ENCODE results near the gene SLC25A3.
"Not testable (repeated sequence)": the region's sequence is repeated elsewhere in the genome, so short reads cannot be mapped to it uniquely, and the experiment has no call there.

SLC25A3 gene

GRCh38 chr12:98593351-98594049 lies at the start of gene SLC25A3:
Gene SLC25A3 (plus strand): TSS chr12:98593686. CDS start chr12:98593979, 293 bp downstream.
- peaks cover 33 to 40% (median 35%) of the 10 kb centered on the region in 11 experiments for H3K36me3 ChIP-seq
- H3K4me2 ChIP-seq: peak within 1 kb of the TSS; percentile 81 to 98 (median 88)
- peaks cover 43 to 49% (median 47%) of the 10 kb centered on the region in 11 experiments for H4K20me1 ChIP-seq
- no peak for TF ChIP-seq Cebpa-rat (IDR thresholded peaks at IDR 0.05)
- H3K27ac ChIP-seq: peak within 1 kb of the TSS; percentile 95 to 99 (median 97)
- H3K9me3 ChIP-seq (replicated peaks in 1 of 11): no peaks in the 10 kb centered on the region
- no peaks in the 10 kb centered on the region for H3K27me3 ChIP-seq
- H3K4me3 ChIP-seq: peak within 1 kb of the TSS; percentile 76 to 100 (median 98)
- peak within 1 kb of the TSS; percentile 97 to 100 (median 99) for H3K9ac ChIP-seq
- peaks cover 18 to 30% (median 25%) of the 10 kb centered on the region in 10 experiments for H3K4me1 ChIP-seq

- no peak overlapping the region for H3K4me2 ChIP-seq
- peaks cover 95 to 100% (median 100%) of the 10 kb centered on the region in 11 experiments for H3K36me3 ChIP-seq
- no peak overlapping the region for H3K27ac ChIP-seq
- H3K9me3 ChIP-seq (replicated peaks in 1 of 11): no peaks in the 10 kb centered on the region
- peaks cover 28 to 94% (median 58%) of the 10 kb centered on the region in 11 experiments; a peak in 21 of 22 replicates for H4K20me1 ChIP-seq
- H3K9ac ChIP-seq: no peak overlapping the region
- H3K4me3 ChIP-seq: no peak overlapping the region
- no peak for TF ChIP-seq Cebpa-rat (IDR thresholded peaks at IDR 0.05)
- H3K4me1 ChIP-seq: no peaks in the 10 kb centered on the region
- H3K27me3 ChIP-seq: no peaks in the 10 kb centered on the region
These were observed 49.8 kb upstream of the SLC25A3 start for GRCh38 chr12:98543701-98544100.

GRCh38 chr12:98544751-98545150 lies 48.7 kb upstream of the SLC25A3 start:
- Histone ChIP-seq H3K27ac (no peak overlapping the region), H3K4me1 (no peaks in the 10 kb centered on the region), H3K9me3 (replicated peaks in 1 of 11) (no peaks in the 10 kb centered on the region), H3K36me3 (peaks cover 96 to 100% (median 100%) of the 10 kb centered on the region in 11 experiments), H3K4me3 (no peak overlapping the region), H3K27me3 (no peaks in the 10 kb centered on the region), H4K20me1 (peaks cover 28 to 93% (median 49%) of the 10 kb centered on the region in 11 experiments; a peak in 21 of 22 replicates), H3K4me2 (no peak overlapping the region), H3K9ac (no peak overlapping the region)
- no peak for TF ChIP-seq Cebpa-rat (IDR thresholded peaks at IDR 0.05)

GRCh38 chr12:98549371-98550110 lies 43.9 kb upstream of the SLC25A3 start:
- TF ChIP-seq Cebpa-rat (IDR thresholded peaks at IDR 0.05): no peak
- Histone ChIP-seq H3K4me2 (no peak overlapping the region), H3K9me3 (replicated peaks in 1 of 11) (no peaks in the 10 kb centered on the region), H3K4me3 (no peak overlapping the region), H4K20me1 (peaks cover 0 to 72% (median 11%) of the 10 kb centered on the region in 11 experiments; a peak in 11 of 22 replicates), H3K4me1 (peaks cover 0 to 13% (median 0%) of the 10 kb centered on the region in 10 experiments; a peak in 4 of 20 replicates), H3K27me3 (no peaks in the 10 kb centered on the region), H3K27ac (no peak overlapping the region), H3K36me3 (peaks cover 81 to 95% (median 89%) of the 10 kb centered on the region in 11 experiments), H3K9ac (no peak overlapping the region)

GRCh38 chr12:98551787-98552186 lies 41.7 kb upstream of the SLC25A3 start:
- no peak overlapping the region for H3K9ac ChIP-seq

GRCh38 chr12:98558097-98558496 lies 35.4 kb upstream of the SLC25A3 start:
- not testable (repeated sequence) for H3K9ac ChIP-seq, H3K36me3 ChIP-seq
- H4K20me1 ChIP-seq: peaks cover 0 to 24% (median 0%) of the 10 kb centered on the region in 11 experiments; a peak in 3 of 22 replicates

More at GRCh38 chr12:98551787-98552186, 41.7 kb upstream of the SLC25A3 start:
- Histone ChIP-seq H3K4me3 (no peak overlapping the region), H3K36me3 (peaks cover 59 to 72% (median 67%) of the 10 kb centered on the region in 11 experiments), H3K27ac (no peak overlapping the region; a peak in 1 of 22 replicates), H3K4me2 (peak overlapping the region in 2 of 11 experiments; percentile 19 to 42; a peak in 2 of 22 replicates), H3K27me3 (no peaks in the 10 kb centered on the region), H3K9me3 (replicated peaks in 1 of 11) (no peaks in the 10 kb centered on the region), H4K20me1 (peaks cover 0 to 64% (median 10%) of the 10 kb centered on the region in 11 experiments; a peak in 10 of 22 replicates), H3K4me1 (peaks cover 0 to 13% (median 0%) of the 10 kb centered on the region in 10 experiments; a peak in 4 of 20 replicates)
- TF ChIP-seq Cebpa-rat (IDR thresholded peaks at IDR 0.05): no peak

GRCh38 chr12:98559666-98560065 lies 33.8 kb upstream of the SLC25A3 start:
- 0 out of 22 replicates have a peak, but pooled peaks cover 0 to 3% (median 0%) of the 10 kb centered on the region in 11 experiments for H3K36me3 ChIP-seq
- H3K27ac ChIP-seq: no peak overlapping the region
- peaks cover 0 to 12% (median 0%) of the 10 kb centered on the region in 11 experiments; a peak in 2 of 22 replicates for H4K20me1 ChIP-seq
- no peak overlapping the region for H3K9ac ChIP-seq
- H3K4me2 ChIP-seq: no peak overlapping the region
- H3K4me3 ChIP-seq: no peak overlapping the region
- H3K4me1 ChIP-seq: no peaks in the 10 kb centered on the region
- peaks cover 0 to 10% (median 8%) of the 10 kb centered on the region in 11 experiments; a peak in 16 of 22 replicates for H3K9me3 ChIP-seq (replicated peaks in 1 of 11)
- no peaks in the 10 kb centered on the region for H3K27me3 ChIP-seq
- no peak for TF ChIP-seq Cebpa-rat (IDR thresholded peaks at IDR 0.05)

More at GRCh38 chr12:98558097-98558496, 35.4 kb upstream of the SLC25A3 start:
- H3K9me3 ChIP-seq (replicated peaks in 1 of 11); H3K4me1 ChIP-seq; H3K27ac ChIP-seq; H3K4me3 ChIP-seq; H3K27me3 ChIP-seq; H3K4me2 ChIP-seq: not testable (repeated sequence)

- H3K4me3 ChIP-seq: no peak overlapping the region
- 0 out of 22 replicates have a peak, but pooled peaks cover 0 to 3% (median 0%) of the 10 kb centered on the region in 11 experiments for H3K36me3 ChIP-seq
- H3K9ac ChIP-seq: no peak overlapping the region
- no peak overlapping the region for H3K4me2 ChIP-seq
- H3K9me3 ChIP-seq (replicated peaks in 1 of 11): peaks cover 0 to 10% (median 8%) of the 10 kb centered on the region in 11 experiments; a peak in 16 of 22 replicates
- no peaks in the 10 kb centered on the region for H3K27me3 ChIP-seq
- TF ChIP-seq Cebpa-rat (IDR thresholded peaks at IDR 0.05): no peak
- H3K4me1 ChIP-seq: peaks cover 0 to 5% (median 0%) of the 10 kb centered on the region in 10 experiments; a peak in 3 of 20 replicates
- H4K20me1 ChIP-seq: 0 out of 22 replicates have a peak, but pooled peaks cover 0 to 3% (median 0%) of the 10 kb centered on the region in 11 experiments
- no peak overlapping the region for H3K27ac ChIP-seq
These were observed 31.6 kb upstream of the SLC25A3 start for GRCh38 chr12:98561846-98562245.

- H4K20me1 ChIP-seq: no peaks in the 10 kb centered on the region
- H3K27ac ChIP-seq: no peak overlapping the region
- no peak for TF ChIP-seq Cebpa-rat (IDR thresholded peaks at IDR 0.05)
- no peaks in the 10 kb centered on the region for H3K36me3 ChIP-seq
- no peaks in the 10 kb centered on the region for H3K27me3 ChIP-seq
- H3K4me2 ChIP-seq: no peak overlapping the region
- H3K9ac ChIP-seq: no peak overlapping the region
- no peak overlapping the region for H3K4me3 ChIP-seq
- H3K4me1 ChIP-seq: peaks cover 0 to 3% (median 0%) of the 10 kb centered on the region in 10 experiments; a peak in 1 of 20 replicates
- H3K9me3 ChIP-seq (replicated peaks in 1 of 11): no peaks in the 10 kb centered on the region
These were observed 21.5 kb upstream of the SLC25A3 start for GRCh38 chr12:98572010-98572409.

Data from BLaER1 treated with 17β-estradiol and CSF1 and Interleukin-3, amounts not matched to agents 10 nM and 100 nM (cell line).